HG03159 (cell line): ENCODE data around the gene PLCL2.

Experiments
- ATAC-seq: cut with Tn5 transposase; IDR thresholded peaks from one replicate; pipeline ENCODE4 v1.9.1; 2021; ENCODE audit warnings: mild to moderate bottlenecking, moderate library complexity; ENCODE audit not compliant: unreplicated experiment

The PLCL2 gene

GRCh38 chr3:17138246-17139039, 253.7 kb downstream of the PLCL2 start:
- no peak for ATAC-seq
